Hepatocyte (in vitro differentiated cells): ENCODE measurements around the gene CDC42EP1. TPM values are rescaled to one million over a fixed set of nuclear protein-coding genes. Genes with fewer than 3 reads are reported as not detected.

Source experiments
- DNase-seq: peaks from one replicate; pipeline ENCODE4 v3.0.0-alpha.2; 2016; ENCODE audit warnings: low spot score
- H2AFZ ChIP-seq: fragments of 200-600 bp; sonication (generic); 2 replicates; pipeline ENCODE4 v1.6.0; 2016; ENCODE audit warnings: antibody characterized with exemption, mild to moderate bottlenecking
- H3K27ac ChIP-seq: fragments of 200-600 bp; sonication (generic); 2 replicates; pipeline ENCODE4 v1.5.1; 2016; ENCODE audit warnings: mild to moderate bottlenecking
- H3K27me3 ChIP-seq: fragments of 200-600 bp; sonication (generic); 2 replicates; pipeline ENCODE4 v1.6.1; 2016
- H3K36me3 ChIP-seq: fragments of 200-600 bp; sonication (generic); replicated peaks from 2 replicates; pipeline ENCODE4 v1.5.1; 2016; ENCODE audit warnings: low read depth; ENCODE audit not compliant: insufficient read depth
- H3K4me1 ChIP-seq: fragments of 200-600 bp; sonication (generic); 2 replicates; pipeline ENCODE4 v1.5.1; 2016; ENCODE audit warnings: mild to moderate bottlenecking, moderate library complexity; ENCODE audit not compliant: insufficient read depth
- H3K4me2 ChIP-seq: fragments of 200-600 bp; sonication (generic); 2 replicates; pipeline ENCODE4 v1.6.0; 2016
- H3K4me3 ChIP-seq: fragments of 200-600 bp; sonication (generic); 2 replicates; pipeline ENCODE4 v1.5.1; 2016; ENCODE audit warnings: mild to moderate bottlenecking
- H3K79me2 ChIP-seq: fragments of 200-600 bp; sonication (generic); 2 replicates; pipeline ENCODE4 v1.6.0; 2017; ENCODE audit warnings: mild to moderate bottlenecking
- H3K9me2 ChIP-seq: fragments of 200-600 bp; sonication (generic); replicated peaks from 2 replicates; pipeline ENCODE4 v1.6.0; 2017; ENCODE audit warnings: mild to moderate bottlenecking; ENCODE audit not compliant: insufficient read depth
- H3K9me3 ChIP-seq: fragments of 200-600 bp; sonication (generic); 2 replicates; pipeline ENCODE4 v1.5.1; 2016; ENCODE audit warnings: low read depth, mild to moderate bottlenecking
- H4K20me1 ChIP-seq: fragments of 200-600 bp; sonication (generic); 2 replicates; pipeline ENCODE4 v1.6.0; 2016; ENCODE audit warnings: mild to moderate bottlenecking; ENCODE audit not compliant: insufficient read depth, poor library complexity, severe bottlenecking
- EZH2 ChIP-seq: fragments of 200-600 bp; sonication (generic); IDR thresholded peaks from 2 replicates; pipeline ENCODE4 v1.6.1; 2016; ENCODE audit warnings: antibody characterized with exemption, mild to moderate bottlenecking, borderline replicate concordance
- EZH2phosphoT487 ChIP-seq: fragments of 200-600 bp; sonication (generic); IDR thresholded peaks from one replicate; pipeline ENCODE4 v1.6.1; 2018; ENCODE audit warnings: antibody characterized with exemption, mild to moderate bottlenecking, low read depth, moderate library complexity; ENCODE audit not compliant: unreplicated experiment, severe bottlenecking
- WGBS: methylation state at CpG from one replicate; pipeline ENCODE4 v1.1.6; 2016; ENCODE audit warnings: low lambda C conversion rate; ENCODE audit errors: missing lambda C conversion rate; 5-methylcytosine and 5-hydroxymethylcytosine counted together
- polyA plus RNA-seq: library from polyadenylated mRNA; unstranded; fragments of >200 nt; fragmentation: Nextera tagmentation; extraction: Ambion mirVana; gene quantifications from 2 replicates; pipeline ENCODE4 v1.2.1, GENCODE V29; 2016
- total RNA-seq: library from RNA; depleted of rRNA; stranded (reverse); fragments of >200 nt; gene quantifications from 2 replicates; pipeline ENCODE4 v1.2.3, GENCODE V29; 2014
- TF ChIP-seq, protein P1 (sequence below): fragments of 200-600 bp; sonication (generic); IDR thresholded peaks from 2 replicates; pipeline ENCODE4 v1.5.1; 2016; ENCODE audit warnings: antibody characterized with exemption, mild to moderate bottlenecking; ENCODE audit not compliant: poor library complexity

Gene CDC42EP1
- total and polyA plus RNA-seq, 2 experiments from 2014 or later = 34.6 to 149 TPM

DNA sequence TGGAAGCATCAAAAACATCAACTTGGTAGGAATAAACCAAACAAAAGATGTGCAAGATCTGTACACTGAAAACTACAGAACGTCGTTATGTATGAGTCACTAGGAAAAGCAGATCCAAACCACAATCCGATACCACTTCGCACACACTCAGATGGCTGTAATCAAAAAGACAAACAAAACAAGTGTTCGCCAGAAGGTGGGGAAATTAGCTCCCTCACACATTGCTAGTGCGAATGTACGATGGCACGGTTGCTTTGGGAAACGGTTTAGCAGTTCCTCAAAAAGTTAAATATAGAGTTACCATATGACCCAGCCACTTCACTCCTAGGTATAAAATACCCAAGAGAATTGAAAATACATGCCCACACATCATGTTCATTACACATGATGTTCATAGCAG, 26.3 kb upstream of the CDC42EP1 start:
- Histone ChIP-seq H3K36me3 (no peaks in the 10 kb centered on the region), H2AFZ (no peak overlapping the region), H3K4me1 (peaks cover under 1% of the 10 kb centered on the region), H3K27ac (no peak overlapping the region), H4K20me1 (no peaks in the 10 kb centered on the region), H3K79me2 (no peaks in the 10 kb centered on the region), H3K9me2 (no peaks in the 10 kb centered on the region), H3K4me2 (no peak overlapping the region), H3K4me3 (no peak overlapping the region), H3K27me3 (no peaks in the 10 kb centered on the region), H3K9me3 (no peaks in the 10 kb centered on the region)
- WGBS = 43% methylated on average over 9 of the region's 9 CpGs
- no peak for DNase-seq
- TF ChIP-seq EZH2 = no peak
- TF ChIP-seq EZH2phosphoT487 = no peak
- TF ChIP-seq, protein P1, sequence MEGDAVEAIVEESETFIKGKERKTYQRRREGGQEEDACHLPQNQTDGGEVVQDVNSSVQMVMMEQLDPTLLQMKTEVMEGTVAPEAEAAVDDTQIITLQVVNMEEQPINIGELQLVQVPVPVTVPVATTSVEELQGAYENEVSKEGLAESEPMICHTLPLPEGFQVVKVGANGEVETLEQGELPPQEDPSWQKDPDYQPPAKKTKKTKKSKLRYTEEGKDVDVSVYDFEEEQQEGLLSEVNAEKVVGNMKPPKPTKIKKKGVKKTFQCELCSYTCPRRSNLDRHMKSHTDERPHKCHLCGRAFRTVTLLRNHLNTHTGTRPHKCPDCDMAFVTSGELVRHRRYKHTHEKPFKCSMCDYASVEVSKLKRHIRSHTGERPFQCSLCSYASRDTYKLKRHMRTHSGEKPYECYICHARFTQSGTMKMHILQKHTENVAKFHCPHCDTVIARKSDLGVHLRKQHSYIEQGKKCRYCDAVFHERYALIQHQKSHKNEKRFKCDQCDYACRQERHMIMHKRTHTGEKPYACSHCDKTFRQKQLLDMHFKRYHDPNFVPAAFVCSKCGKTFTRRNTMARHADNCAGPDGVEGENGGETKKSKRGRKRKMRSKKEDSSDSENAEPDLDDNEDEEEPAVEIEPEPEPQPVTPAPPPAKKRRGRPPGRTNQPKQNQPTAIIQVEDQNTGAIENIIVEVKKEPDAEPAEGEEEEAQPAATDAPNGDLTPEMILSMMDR = no peak

DNA sequence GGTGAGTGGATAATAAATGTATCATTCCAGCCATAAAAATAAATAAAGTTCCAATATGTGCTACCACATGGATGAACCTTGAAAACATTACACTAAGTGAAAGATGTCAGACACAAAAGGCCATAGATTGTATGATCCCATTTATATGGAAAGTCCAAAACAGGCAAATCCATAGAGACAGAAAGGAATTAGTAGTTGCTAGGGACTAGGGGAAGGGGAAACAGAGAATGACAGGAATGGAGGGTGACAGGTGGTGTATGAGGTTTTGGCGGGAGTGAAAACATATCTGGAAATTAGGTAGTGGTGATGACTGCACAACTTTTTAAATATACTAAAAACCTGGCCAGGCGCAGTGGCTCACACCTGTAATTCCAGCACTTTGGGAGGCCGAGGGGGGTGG, 25.8 kb upstream of the CDC42EP1 start:
- H3K9me2 ChIP-seq = no peaks in the 10 kb centered on the region

DNA sequence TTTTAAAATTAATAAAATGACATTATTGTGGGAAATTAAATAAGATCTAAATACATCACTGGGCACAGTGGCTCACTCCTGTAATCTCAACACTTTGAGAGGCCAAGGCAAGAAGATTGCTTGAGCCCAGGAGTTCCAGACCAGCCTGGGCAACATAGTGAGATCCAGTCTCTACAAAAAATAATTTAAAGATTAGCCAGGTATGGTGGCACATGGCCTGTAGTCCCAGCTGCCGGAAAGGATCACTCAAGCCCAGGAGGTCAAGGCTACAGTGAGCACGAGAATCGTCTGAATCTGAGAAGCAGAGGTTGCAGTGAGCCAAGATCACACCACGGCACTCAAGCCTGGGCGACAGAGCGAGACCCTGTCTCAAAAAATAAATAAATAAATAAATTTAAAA, 25.1 kb upstream of the CDC42EP1 start:
- Histone ChIP-seq H3K79me2 (no peaks in the 10 kb centered on the region), H3K4me3 (no peak overlapping the region), H3K4me1 (peaks cover 3% of the 10 kb centered on the region), H3K9me2 (no peaks in the 10 kb centered on the region), H3K36me3 (no peaks in the 10 kb centered on the region), H4K20me1 (no peaks in the 10 kb centered on the region), H3K27me3 (no peaks in the 10 kb centered on the region), H2AFZ (no peak overlapping the region), H3K27ac (no peak overlapping the region), H3K4me2 (no peak overlapping the region), H3K9me3 (no peaks in the 10 kb centered on the region)
- TF ChIP-seq, protein P1 = no peak
- TF ChIP-seq EZH2 (no peak), EZH2phosphoT487 (no peak)
- WGBS = 92% methylated on average over 6 of the region's 6 CpGs
- DNase-seq = no peak

More for the DNA sequence above, 25.8 kb upstream of the CDC42EP1 start:
- Histone ChIP-seq H3K9me3 (no peaks in the 10 kb centered on the region), H3K4me2 (no peak overlapping the region), H3K4me3 (no peak overlapping the region), H3K4me1 (peaks cover 3% of the 10 kb centered on the region), H3K36me3 (no peaks in the 10 kb centered on the region), H3K79me2 (no peaks in the 10 kb centered on the region), H4K20me1 (no peaks in the 10 kb centered on the region), H3K27ac (no peak overlapping the region), H2AFZ (no peak overlapping the region), H3K27me3 (no peaks in the 10 kb centered on the region)
- WGBS = 95% methylated on average over 3 of the region's 3 CpGs
- TF ChIP-seq EZH2 = no peak
- no peak for TF ChIP-seq EZH2phosphoT487
- TF ChIP-seq, protein P1 = no peak
- no peak for DNase-seq
